SU-DHL-6 (cell line): Measurements from ENCODE around the gene PYY.
A peak's percentile ranks its signal among the peaks of the same experiment; 100 is the strongest.

Source experiments
- H2AFZ ChIP-seq: fragments of 200-600 bp; sonication (generic); 2 replicates; pipeline ENCODE4 v1.6.1; 2014; ENCODE audit warnings: low read depth, mild to moderate bottlenecking, moderate library complexity, mixed read lengths, antibody characterized with exemption, low read length; ENCODE audit not compliant: severe bottlenecking
- H3F3A ChIP-seq: fragments of 200-600 bp; shearing (Covaris generic); 2 replicates; pipeline ENCODE4 v1.6.0; 2016; ENCODE audit warnings: antibody characterized with exemption, mild to moderate bottlenecking; ENCODE audit not compliant: insufficient read depth
- H3K27ac ChIP-seq: fragments of 200-600 bp; sonication (generic); 2 replicates; pipeline ENCODE4 v1.5.1; 2016; ENCODE audit warnings: low read depth, mild to moderate bottlenecking, low read length, moderate library complexity, mixed read lengths
- H3K27me3 ChIP-seq: fragments of 200-600 bp; sonication (generic), shearing (Covaris generic); 2 replicates; pipeline ENCODE4 v1.6.0; 2014; ENCODE audit warnings: mild to moderate bottlenecking, low read length
- H3K36me3 ChIP-seq: fragments of 200-600 bp; sonication (generic); 2 replicates; pipeline ENCODE4 v1.6.1; 2014; ENCODE audit warnings: mild to moderate bottlenecking, low read length, mixed read lengths
- H3K4me2 ChIP-seq: fragments of 300-600, 200-600 bp; shearing (Covaris generic), sonication (generic); 2 replicates; pipeline ENCODE4 v1.6.0; 2014; ENCODE audit warnings: low read length, low read depth, mild to moderate bottlenecking; ENCODE audit not compliant: poor library complexity, severe bottlenecking
- H3K4me3 ChIP-seq: fragments of 200-600 bp; sonication (generic); 2 replicates; pipeline ENCODE4 v1.5.1; 2014; ENCODE audit warnings: antibody characterized with exemption, low read length, mild to moderate bottlenecking, mixed read lengths; ENCODE audit not compliant: insufficient read depth, poor library complexity, severe bottlenecking
- H3K79me2 ChIP-seq: fragments of 200-600 bp; sonication (generic); 2 replicates; pipeline ENCODE4 v1.6.1; 2014; ENCODE audit warnings: mild to moderate bottlenecking, low read length, moderate library complexity; ENCODE audit not compliant: insufficient read depth
- H3K9ac ChIP-seq: fragments of 200-600 bp; sonication (generic); 2 replicates; pipeline ENCODE4 v1.7.0; 2014; ENCODE audit warnings: mild to moderate bottlenecking, low read length
- H3K9me2 ChIP-seq: fragments of 200-600 bp; sonication (generic); replicated peaks from 2 replicates; pipeline ENCODE4 v1.6.1; 2014; ENCODE audit warnings: low read length; ENCODE audit not compliant: insufficient read depth
- H3K9me3 ChIP-seq: fragments of 200-600 bp; sonication (generic); 2 replicates; pipeline ENCODE4 v1.6.1; 2014; ENCODE audit warnings: low read length, mixed read lengths; ENCODE audit not compliant: insufficient read depth
- H4K20me1 ChIP-seq: fragments of 200-600 bp; sonication (generic); 2 replicates; pipeline ENCODE4 v1.6.1; 2014; ENCODE audit warnings: low read depth, mild to moderate bottlenecking, antibody characterized with exemption, low read length, moderate library complexity, mixed read lengths
- CTCF ChIP-seq: fragments of 200-600 bp; sonication (generic); IDR thresholded peaks from one replicate; pipeline ENCODE4 v1.5.1; 2017; ENCODE audit warnings: antibody characterized with exemption, mild to moderate bottlenecking, low read length, moderate library complexity; ENCODE audit not compliant: insufficient read depth, poor library complexity, severe bottlenecking
- EZH2phosphoT487 ChIP-seq: fragments of 200-600 bp; sonication (generic), shearing (Covaris generic); conservative IDR thresholded peaks from 2 replicates; pipeline ENCODE4 v1.6.1; 2018; ENCODE audit warnings: mild to moderate bottlenecking, antibody characterized with exemption, low read length, moderate library complexity, mixed read lengths

The PYY gene

DNA sequence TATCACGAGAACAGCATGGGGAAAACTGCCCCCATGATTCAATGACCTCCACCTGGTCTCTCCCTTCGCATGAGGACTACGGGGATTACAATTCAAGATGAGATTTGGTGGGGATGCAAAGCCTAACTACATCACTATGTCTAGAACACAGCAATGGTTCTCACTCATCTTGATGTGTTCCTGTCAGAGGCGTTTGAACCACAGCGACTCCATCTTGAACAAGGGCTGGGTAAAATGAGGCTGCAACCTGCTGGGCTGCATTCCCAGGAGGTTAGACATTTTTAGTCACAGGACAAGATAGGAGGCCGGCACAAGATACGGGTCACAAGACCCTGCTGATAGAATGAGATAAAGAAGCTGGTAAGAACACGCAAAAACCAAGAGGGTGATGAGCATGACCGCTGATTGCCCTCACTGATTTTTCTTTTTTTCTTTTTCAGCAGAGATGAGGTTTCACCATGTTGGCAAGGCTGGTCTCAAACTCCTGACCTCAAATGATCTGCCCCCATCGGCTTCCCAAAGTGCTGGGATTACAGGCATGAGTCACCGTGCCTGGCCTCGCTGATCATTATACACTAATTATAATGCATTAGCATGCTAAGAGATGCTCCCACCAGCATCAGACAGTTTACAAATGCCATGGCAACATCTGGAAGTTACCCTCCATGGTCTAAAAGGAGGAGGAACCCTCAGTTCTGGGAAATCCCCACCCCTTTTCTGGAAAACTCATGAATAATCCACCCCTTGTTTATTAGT, 8.5 kb downstream of the PYY start:
- H3K9me2 ChIP-seq: no peaks in the 10 kb centered on the region
- H3K79me2 ChIP-seq: no peaks in the 10 kb centered on the region
- no peak overlapping the region for H2AFZ ChIP-seq
- no peaks in the 10 kb centered on the region for H3K9me3 ChIP-seq
- no peak overlapping the region for H3K27ac ChIP-seq
- no peak overlapping the region for H3K4me2 ChIP-seq
- no peaks in the 10 kb centered on the region for H3K27me3 ChIP-seq
- no peaks in the 10 kb centered on the region for H4K20me1 ChIP-seq
- H3K4me3 ChIP-seq: no peak overlapping the region
- H3K36me3 ChIP-seq: no peaks in the 10 kb centered on the region
- H3K9ac ChIP-seq: no peak overlapping the region
- TF ChIP-seq EZH2phosphoT487: no peak
- TF ChIP-seq CTCF: no peak
- H3F3A ChIP-seq: no peaks in the 10 kb centered on the region

DNA sequence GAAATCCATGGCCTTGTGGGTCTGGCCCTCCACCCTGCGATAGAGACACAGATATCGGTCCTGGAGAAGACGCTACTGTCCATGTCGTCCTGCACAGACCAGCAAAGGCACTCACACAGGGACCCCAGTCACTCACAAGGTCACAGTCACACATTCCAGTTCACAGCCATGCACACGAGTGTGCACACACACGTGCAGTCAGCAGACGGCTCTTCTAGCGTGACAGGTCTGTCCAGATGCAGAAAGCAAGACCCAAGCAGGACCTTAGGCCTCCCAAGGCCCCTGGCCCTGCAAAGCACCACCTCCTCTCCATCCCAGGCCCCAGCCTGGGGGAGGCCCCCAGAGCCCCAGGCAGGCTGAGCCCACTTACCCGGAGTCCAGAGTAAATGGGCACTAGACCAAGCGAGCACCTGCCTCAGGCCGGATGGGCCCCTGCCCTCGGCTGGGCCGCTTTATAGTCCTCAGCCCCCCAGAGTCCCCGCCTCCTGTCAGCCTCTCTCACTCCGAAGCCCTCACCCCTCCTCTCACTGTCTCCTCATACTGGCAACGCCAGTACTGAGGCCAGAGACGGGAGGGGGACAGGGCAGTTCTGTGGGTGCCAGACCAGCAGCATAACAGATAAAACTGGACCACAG, 11.6 kb downstream of the PYY start, which contains the start of gene PPY:
PPY (minus strand) TSS at position 426 of the 635 bp plus-strand sequence. CDS start 822 bp downstream, outside the sequence.
- no peak for TF ChIP-seq CTCF
- no peak for TF ChIP-seq EZH2phosphoT487
- H3K9ac ChIP-seq: no peak within 1 kb of the TSS
- no peak within 1 kb of the TSS for H3K4me2 ChIP-seq

GRCh38 chr17:43940630-43941029, 13.1 kb downstream of the PYY start:
- Histone ChIP-seq H3K36me3 (no peaks in the 10 kb centered on the region), H3F3A (no peaks in the 10 kb centered on the region), H3K4me2 (no peak overlapping the region), H3K9ac (no peak overlapping the region), H3K27me3 (no peaks in the 10 kb centered on the region), H3K4me3 (no peak overlapping the region), H3K27ac (no peak overlapping the region), H2AFZ (no peak overlapping the region), H3K9me2 (no peaks in the 10 kb centered on the region), H4K20me1 (no peaks in the 10 kb centered on the region), H3K79me2 (no peaks in the 10 kb centered on the region), H3K9me3 (no peaks in the 10 kb centered on the region)
- TF ChIP-seq CTCF (peak; percentile 33), EZH2phosphoT487 (no peak)

More for the DNA sequence above, 11.6 kb downstream of the PYY start, which contains the start of gene PPY:
- Histone ChIP-seq H4K20me1 (no peaks in the 10 kb centered on the region), H3K27me3 (no peaks in the 10 kb centered on the region), H3K79me2 (no peaks in the 10 kb centered on the region), H3K27ac (no peak within 1 kb of the TSS), H3K36me3 (no peaks in the 10 kb centered on the region), H3K9me3 (no peaks in the 10 kb centered on the region), H3K9me2 (no peaks in the 10 kb centered on the region), H2AFZ (no peak within 1 kb of the TSS), H3F3A (no peaks in the 10 kb centered on the region), H3K4me3 (no peak within 1 kb of the TSS)
